Epidermal melanocyte (primary cell): ENCODE measurements around the gene LRRC8D.

Experiments
- DNase-seq: peaks from one replicate; pipeline ENCODE4 v3.0.0; 2011; ENCODE audit warnings: low spot score; ENCODE audit not compliant: insufficient read length

Gene LRRC8D

DNA sequence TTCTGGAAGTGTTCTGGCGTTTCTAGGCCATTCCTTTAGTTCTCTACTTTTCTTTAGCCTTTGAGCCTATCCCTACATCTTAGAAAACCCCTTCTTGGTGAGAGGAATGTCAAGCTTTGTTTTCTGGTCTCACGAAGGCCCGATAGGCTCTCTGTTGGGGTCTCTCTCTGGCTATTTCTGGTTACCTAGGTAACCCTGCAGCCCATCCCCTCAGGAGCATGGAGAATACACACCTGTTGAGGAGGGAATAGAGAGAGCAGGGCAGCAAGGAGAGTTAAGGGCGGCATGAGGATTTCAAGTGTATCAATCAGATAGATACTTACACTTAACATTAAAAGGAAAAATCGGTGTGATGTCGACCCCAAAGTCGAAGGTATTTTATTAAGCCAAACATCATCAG lies 45.7 kb downstream of the LRRC8D start:
- DNase-seq: no peak

DNA sequence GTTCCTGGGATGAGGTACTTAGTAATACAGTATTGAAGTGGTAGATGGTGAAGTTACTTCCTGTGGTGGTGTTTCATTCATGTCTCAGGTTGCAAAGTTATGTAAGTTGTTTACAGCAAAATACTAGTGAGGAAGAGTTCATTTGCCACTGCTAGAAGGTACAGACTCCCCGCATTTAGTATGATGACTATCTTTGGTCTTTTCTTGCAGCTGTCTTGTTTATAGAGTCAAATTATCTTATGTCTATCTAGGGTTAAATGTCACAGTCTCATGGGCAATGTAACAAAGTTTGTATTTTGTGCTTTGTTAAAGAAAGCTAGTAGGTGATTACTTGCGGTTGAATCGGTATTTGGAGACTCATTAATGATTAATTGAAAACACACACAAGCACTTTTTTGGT lies 50.2 kb downstream of the LRRC8D start:
- DNase-seq: no peak

DNA sequence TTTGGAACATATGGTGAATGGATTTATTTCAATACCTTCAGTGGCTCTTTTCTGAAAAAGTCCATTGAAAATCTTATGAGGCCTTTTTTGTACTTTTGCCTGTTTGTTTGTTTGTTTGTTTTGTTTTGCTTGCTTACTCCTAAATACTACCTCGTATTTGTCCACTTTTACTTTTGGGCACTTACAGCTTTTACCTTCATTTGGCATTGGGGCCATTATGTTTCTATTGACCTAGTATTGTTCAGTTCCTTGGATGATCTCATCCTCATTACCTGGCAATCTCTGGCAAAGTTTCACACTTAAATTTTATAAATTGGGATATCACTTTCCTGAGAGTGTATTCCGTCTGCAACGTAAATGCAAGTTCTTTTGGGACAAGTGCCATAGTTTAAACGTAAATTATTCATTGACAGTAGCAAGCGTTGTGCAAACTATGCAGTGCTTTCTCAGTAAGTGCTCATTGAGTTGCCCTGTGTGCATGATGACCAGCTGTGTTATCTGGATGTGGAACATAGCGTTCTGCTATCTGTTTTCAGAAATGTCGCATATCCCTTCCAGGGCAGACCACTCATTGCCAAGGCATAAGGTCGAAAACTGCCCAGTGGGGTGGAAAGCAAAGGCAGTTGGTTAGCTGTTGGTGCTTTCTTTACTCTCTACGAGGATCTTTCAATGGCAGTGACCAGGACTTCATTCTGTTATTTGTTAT lies 51.1 kb downstream of the LRRC8D start:
- DNase-seq: no peak

DNA sequence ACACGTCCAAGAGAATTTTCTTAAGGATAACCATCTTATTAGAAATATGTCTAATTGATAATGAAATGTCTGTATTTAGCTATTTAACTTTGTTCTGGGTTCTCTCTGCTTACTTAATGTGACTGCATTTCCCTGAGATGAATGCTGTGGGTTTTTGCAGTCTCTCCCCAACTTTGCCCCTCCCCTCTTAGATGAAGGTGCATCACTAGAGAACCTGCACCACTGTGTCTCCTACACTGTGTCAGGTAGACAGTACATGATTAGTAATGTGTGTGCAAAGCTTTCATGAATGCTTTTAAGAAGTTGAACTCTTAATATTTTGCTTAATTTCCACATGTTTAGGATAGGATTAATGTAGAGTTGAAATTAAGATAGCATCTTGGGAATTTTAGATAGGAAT lies 51.7 kb downstream of the LRRC8D start:
- DNase-seq: no peak

DNA sequence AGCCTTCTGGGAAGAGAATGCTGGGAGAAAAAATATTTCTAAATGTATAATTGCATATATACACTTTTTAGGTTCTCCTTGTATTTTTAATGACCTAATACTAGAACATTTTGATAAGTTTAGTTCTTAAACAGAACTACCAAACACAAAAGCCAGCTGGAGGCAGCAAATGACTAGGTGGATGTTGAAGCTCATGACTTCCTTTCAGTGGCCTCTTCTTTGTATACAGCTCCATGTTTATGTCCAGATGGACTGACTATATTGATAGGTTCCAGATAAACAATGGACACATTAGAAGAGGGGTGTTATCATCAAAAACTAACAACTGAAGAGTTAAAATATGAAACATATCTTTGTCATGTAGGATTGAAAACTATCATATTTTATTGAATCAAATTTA lies 52.5 kb downstream of the LRRC8D start:
- DNase-seq: no peak

DNA sequence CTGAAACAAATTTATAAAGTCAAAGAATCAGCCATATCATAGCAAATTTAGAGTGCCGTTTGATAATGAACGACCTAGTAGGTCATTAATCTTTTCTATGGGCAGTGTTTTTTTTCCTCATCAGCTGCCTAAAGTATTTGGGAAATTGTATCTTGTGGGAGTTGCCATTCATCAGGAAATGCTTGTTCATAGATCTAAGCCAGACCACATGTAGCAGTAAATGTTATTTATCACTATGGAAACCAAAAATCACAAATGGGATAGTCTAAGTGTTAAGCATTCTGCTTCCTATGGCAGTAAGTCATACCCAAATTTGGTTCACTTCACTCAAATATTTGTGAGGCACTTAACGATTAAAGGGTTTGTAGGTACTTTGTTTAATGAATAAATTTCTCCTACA lies 52.9 kb downstream of the LRRC8D start:
- no peak for DNase-seq

DNA sequence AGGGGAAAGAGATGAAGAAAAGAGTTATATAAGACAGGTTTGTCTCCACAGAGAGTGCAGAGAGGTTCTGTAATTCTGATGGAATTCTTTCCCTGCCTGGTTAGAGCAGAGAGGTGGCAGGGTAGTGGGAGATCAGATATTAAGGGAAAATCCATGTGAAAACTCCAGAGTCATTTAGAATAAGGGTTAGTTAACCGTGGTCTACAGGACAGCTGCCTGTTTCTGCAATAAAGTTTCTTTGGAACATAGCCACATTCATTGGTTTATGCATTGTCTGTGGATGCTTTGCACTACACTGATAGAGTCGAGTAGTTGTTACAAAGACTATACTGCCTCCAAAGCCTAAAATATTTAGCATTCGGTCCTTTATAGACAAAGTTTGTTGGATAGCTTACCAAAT lies 55.6 kb downstream of the LRRC8D start:
- DNase-seq: no peak

DNA sequence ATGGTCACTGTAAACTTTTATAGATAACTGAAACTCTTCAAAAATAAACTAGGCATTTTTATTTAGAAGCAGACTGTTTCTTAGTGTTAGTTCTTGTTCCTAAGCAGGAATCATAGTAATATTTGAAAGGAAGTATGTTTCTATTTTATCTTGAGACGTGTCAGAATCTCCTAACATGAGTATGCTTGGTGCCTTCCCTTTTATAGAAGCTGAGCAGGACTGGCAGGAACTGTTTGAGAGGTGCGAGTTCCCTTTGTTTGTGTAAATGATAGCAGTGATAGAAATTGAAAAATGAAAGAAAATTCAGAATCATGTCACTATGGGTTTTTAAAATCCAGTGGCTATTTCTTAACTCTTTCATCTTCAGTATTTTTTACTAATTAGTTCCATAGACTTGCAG lies 56.9 kb downstream of the LRRC8D start:
- no peak for DNase-seq

DNA sequence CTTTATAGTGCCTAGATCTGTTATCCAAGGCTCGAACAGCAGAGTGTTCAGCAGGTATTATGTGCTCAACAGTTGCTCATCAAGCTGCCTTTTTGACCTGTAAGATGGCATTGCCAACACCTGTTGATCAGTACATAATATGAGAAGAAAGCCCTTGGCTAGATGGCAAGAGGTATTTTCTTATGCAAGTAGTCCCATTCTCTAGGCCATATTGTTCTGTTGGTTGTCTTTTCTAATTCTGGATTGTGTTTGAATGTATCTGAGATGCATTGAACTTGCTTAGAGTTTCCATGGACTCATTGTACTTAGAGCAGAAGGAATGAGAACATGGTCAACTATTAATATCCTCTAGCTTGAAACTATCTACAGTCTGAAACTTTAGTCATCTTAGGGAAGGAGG lies 57.4 kb downstream of the LRRC8D start:
- no peak for DNase-seq

DNA sequence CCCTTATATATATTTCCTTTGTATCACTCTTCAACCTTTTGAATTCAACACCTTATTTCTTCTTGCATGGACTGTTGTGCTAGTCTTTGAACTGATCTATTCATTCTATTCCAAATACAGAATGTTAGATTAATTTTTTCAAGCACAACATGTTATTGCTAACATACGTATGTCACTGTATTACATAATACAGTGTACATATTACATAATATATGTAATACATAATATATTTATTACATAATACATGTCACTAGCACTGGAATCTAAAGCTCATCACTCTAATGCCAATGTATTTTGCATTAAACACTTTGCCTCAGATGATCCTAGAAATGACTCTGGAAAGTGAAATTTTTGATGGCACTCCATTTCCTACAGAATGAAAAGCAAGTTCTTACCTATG lies 59.8 kb downstream of the LRRC8D start:
- DNase-seq: no peak

DNA sequence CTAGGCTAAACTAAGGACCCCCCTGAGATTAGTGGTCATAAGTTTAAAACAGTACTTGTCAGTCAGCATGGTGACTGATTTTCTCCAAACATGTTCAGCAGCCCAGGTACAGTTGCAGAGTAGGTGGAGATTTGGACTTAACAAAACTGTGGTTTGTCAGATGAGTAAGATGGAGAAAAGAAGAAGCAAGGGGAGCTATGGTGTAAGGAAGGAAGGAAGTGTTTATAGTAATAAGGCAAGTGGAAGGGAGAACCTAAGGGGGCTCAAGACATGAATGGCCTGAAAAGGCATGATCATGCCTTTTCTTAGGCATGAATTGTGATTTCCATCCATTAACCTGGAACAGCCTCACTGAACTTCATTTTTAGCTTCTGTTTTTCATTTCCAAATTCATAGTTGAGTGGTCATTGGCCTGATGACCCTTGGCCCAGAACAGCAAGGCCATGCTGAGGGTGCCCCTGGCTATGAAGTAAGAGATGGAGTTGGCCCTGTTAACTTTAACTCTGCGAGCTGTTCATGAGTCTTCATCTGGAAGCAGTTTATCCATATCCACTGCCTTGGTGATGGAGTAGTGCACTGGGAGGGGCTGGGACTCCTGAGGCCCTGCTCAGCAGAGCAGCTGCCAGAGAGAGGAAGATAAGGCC lies 60.7 kb downstream of the LRRC8D start:
- DNase-seq: no peak

DNA sequence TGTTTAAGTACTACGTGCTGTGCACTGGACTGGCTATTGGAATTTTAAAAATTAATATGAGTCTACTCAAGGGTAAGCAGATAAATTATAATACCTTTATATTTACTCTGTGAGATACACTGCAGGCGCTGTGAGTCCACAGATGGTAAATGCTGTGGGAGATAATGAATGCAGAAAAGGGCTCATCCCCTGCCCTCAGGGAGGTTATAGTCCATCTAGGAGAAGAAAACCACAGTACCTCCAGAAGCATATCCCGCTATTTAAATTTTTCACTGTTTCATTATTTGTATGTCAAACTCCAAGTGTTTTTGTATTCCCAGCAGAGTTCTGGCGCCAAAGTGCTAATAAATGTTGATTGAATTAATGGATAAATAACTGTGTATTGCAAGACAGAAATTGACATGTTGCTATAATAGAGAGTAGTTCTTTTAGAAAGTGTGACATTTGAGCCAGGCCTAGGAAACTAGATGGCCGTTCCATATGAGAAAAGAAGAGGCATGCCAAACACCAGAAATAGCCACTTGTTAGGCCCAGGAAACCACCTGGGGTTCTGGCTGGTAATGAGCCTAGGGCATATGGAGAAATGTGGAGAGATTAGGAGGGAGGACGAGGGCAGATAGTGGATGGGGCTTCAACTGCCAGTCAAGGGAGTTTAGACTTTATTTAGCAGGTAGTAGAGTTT lies 61.7 kb downstream of the LRRC8D start:
- no peak for DNase-seq

DNA sequence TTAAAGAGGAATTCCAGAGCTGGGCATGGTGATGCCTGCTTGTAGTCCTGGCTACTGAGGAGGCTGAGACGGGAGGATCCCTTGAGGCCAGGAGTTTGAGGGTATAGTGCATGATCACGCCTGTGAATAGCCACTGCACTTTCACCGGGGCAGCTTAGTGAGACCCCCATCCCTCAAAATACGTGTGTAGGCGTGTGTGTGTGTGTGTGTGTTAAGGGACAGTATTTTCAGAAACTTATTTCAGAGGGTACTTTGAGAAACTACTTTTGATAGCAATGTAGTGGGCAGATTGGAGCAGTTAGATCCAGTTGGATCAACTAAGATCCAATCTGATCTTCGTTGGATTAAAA lies 62.2 kb downstream of the LRRC8D start:
- no peak for DNase-seq

DNA sequence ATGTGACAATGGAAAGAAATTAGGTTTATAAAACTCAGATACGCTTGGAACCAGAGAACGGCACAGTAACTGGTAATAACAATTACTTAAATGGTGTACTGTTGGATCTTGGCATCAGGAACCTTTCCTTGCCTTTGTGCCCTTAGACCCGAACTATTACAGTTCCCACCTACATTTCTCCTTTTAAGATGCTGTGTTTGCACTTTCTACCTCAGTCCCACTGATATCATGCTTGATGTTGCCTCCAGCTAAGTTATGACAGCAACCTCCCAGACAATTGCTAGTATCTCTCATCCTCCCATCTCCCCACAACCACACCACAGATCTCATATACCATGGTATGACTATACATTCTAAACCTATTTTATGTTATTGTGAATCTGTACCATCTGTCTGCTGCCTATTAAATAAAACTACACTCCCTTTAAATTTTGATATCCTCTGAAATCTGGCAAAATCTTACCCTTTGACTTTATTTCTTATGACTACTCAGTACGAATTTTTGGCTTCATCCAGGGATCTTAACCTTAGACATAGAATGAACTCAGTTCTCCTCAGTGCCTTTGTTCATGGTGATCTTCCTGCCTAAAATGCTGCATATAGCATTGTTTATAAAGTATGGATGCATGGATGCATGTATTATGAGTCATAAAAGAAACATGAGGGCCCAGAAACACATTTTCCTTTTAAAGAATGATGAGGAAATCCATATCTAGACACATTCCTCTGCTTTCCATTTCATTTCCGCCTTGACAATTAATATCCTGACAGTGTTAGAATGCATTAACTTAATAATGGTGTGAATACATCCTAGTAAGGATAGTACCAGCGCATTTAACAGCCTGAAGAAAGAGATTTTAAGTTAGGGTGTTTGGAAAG lies 64.1 kb downstream of the LRRC8D start:
- DNase-seq: no peak

DNA sequence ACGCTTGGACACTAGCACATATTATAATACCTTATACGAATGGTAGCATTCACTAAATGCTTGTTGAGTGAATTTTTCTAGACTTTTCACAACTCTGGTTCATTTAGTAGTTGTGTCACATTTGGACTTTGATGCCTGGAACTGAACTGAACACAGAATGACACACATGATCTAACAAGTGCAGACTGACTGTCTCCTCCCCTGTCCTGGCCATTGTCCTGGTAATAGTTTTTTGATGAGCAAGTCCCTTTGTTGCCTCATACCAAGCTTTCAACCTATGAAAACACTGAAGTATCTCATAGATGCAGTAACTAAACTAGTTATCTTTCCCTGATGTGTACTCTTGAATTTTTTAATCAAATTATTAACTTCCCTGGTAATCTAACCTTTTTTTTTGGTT lies 66.4 kb downstream of the LRRC8D start:
- DNase-seq: no peak

DNA sequence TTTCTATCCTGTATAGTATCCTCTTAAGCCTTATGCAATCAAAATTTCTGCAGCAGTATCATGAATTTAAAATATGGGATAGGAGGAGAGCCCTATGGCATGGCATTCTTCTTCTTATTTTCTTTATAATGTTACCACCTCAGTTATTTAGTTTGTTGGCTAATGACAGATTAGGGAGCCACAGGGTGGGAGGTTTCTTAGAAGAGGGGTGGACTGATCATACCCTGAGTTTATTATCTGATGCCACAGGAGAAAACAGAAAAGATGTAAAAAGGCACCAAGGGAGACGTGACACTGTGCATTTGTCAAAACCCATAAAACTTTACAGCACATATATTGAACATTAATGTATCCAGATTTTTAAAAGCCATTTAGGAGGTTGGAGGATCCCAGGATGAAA lies 66.9 kb downstream of the LRRC8D start:
- DNase-seq: no peak

DNA sequence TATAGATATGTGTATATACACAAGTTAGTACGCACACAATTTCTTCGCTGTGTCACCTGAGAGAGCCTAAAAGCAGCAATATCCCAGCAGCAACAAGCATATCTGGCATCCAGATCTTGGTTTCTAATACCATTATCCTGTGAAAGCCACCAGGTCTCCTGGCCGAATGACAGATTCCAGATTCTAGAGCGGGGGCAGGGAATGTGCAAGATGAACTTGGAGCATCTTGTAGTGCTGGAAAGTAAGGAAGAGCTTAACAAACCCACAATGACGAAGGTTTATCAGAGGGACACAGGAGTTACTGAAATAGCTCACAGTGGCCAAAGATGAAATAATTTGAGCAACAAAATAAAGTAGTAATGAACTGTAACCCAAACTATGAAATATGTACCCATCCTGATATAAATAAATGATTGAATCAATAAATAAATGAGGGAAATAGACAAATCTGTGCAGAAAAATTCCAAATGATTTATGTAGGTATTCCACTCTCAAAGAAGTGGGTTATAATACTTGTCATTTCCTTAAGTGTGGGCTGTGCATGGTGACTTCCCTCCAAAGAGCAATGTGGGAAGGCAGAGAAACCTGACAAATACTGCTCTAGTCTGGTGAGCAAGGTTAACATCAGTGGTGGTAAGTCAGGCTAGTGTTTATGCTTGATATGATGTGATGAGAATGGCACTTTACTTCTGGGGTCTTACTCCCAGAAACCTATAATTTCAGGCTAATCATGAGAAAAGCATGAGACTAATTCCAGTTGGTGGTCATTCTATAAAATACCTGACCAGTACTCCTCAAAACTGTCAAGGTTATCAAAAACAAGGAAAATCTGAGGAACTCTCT lies 67.9 kb downstream of the LRRC8D start:
- no peak for DNase-seq

DNA sequence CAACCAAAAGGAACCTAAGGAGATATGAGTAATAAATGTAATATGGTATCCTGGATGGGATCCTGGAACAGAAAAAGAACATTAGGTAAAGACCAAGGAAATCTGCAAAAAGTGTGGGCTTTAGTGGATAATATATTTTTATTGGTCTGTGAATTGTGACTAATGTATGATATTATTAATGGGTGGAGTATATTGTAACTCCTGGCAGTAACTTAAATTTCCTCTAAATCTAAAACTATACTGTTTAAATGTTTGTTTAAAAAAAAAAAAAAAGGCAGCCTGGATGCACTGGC lies 68.4 kb downstream of the LRRC8D start:
- DNase-seq: no peak

DNA sequence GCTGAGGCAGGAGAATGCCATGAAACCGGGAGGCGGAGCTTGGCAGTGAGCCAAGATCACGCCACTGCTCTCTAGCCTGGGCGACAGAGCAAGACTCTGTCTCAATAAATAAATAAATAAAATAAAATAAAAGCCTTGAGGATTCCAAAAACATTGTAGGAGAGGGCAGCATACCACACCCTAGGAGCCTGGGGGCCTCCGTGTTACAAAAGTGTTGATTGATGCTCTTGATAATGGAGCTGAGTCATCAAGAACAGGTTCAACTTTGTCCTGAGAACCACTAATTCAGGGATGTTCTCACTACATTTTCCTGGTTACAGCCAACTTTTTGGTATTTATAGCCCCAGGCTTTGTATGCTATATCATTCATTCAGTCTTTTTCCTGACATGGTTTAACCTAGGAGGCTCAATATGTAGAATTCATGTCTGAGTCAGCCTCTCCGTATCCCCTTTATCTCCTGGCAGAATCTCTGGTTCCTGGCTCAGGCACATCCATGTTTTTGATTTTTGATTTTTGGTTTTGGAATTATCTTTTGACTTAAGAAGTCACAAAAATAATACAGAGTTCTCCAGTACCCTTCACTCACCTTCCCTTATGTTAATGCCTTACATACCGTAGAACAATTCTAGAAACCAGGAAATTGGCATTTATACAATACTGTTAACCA lies 69.4 kb downstream of the LRRC8D start:
- DNase-seq: no peak

DNA sequence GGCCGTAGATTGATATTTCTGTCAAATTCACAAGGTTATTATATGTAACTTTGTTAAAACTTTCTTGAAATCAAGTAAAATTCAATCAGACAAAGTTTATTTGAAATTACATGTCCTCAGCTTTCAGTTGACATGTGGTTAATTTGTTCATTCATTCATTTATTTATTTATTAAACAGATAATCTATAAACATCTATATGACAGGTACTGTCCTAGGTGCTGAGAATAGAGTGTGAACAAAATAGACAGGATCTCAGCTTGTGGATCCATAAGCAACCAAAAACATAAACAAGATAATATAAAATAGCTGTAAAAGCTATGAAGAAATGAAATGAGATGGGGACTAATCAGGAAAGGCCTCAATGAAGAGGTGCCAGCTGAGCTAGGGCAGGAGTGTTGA lies 72.0 kb downstream of the LRRC8D start:
- DNase-seq: no peak
